ENCODE results near the gene IFNL3. TPM values are rescaled to one million over a fixed set of nuclear protein-coding genes. Genes with fewer than 3 reads are reported as not detected.

Gene IFNL3
- total RNA-seq, 1 donor from 2014 or later, result not detected

- H3K27me3 Mint-ChIP-seq (ENCODE audit: unreplicated experiment), result peaks cover 5% of the 10 kb centered on the region
- no peak within 1 kb of the TSS for H3K27ac Mint-ChIP-seq (ENCODE audit: unreplicated experiment)
- no peak within 1 kb of the TSS for H3K4me3 Mint-ChIP-seq (ENCODE audit: unreplicated experiment)
Measured at GRCh38 chr19:39203372-39204341, 41.1 kb downstream of the IFNL3 start, which contains the start of gene SYCN. SYCN (minus strand) TSS chr19:39204263; CDS start chr19:39204254, 9 bp downstream.

DNA sequence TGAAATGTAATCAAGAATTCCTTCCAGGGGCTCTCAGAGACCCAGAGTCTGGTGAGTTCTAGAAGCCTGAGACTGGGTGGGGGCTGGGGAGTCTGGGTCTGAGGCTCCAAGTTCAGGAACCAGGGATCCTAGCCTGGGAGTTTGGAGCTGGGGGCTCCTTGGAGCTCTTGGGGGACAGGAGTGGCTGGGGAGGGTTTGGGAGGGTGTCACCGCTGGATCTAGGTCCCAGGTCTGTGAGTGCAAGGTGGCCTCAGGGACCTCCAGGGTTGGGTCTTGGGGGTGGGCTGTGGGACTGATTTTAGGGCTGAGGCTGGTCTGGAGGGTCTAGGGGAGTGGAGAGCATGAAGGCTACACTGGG lies 41.8 kb downstream of the IFNL3 start:
- Mint-ChIP-seq H3K27ac (ENCODE audit: unreplicated experiment) (no peak overlapping the region), H3K4me1 (ENCODE audit: low read depth, unreplicated experiment) (peaks cover 11% of the 10 kb centered on the region), H3K27me3 (ENCODE audit: unreplicated experiment) (peaks cover 7% of the 10 kb centered on the region), H3K9me3 (ENCODE audit: unreplicated experiment) (no peaks in the 10 kb centered on the region), H3K36me3 (ENCODE audit: unreplicated experiment) (no peaks in the 10 kb centered on the region), H3K4me3 (ENCODE audit: unreplicated experiment) (no peak overlapping the region)
- no peak for TF ChIP-seq CTCF (IDR thresholded peaks at IDR 0.05; ENCODE audit: partially characterized antibody, unreplicated experiment)
- DNase-seq, result no peak

More at GRCh38 chr19:39203372-39204341, 41.1 kb downstream of the IFNL3 start, which contains the start of gene SYCN:
- H3K36me3 Mint-ChIP-seq (ENCODE audit: unreplicated experiment), result no peaks in the 10 kb centered on the region
- H3K4me1 Mint-ChIP-seq (ENCODE audit: low read depth, unreplicated experiment), result peaks cover 11% of the 10 kb centered on the region
- TF ChIP-seq CTCF (IDR thresholded peaks at IDR 0.05; ENCODE audit: partially characterized antibody, unreplicated experiment), result no peak
- H3K9me3 Mint-ChIP-seq (ENCODE audit: unreplicated experiment), result no peaks in the 10 kb centered on the region
- DNase-seq, result no peak

DNA sequence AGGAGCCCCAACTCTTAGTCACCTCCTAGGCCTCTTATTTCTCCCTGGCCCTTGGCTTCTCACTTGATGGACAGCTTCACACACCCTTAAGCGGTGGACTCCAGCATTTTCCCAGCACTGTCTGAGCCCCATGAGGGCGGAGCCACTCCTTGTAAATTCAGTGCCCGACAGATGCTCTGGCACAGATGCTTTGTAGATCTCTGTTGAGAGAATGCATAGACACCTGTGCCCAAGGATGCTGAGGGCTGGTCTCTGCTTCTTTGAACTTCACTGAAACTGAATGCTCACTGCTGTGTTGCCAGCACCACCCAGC lies 44.0 kb downstream of the IFNL3 start:
- Mint-ChIP-seq H3K27ac (ENCODE audit: unreplicated experiment) (no peak overlapping the region), H3K4me1 (ENCODE audit: low read depth, unreplicated experiment) (peaks cover 13% of the 10 kb centered on the region), H3K9me3 (ENCODE audit: unreplicated experiment) (peaks cover 6% of the 10 kb centered on the region), H3K4me3 (ENCODE audit: unreplicated experiment) (no peak overlapping the region), H3K36me3 (ENCODE audit: unreplicated experiment) (no peaks in the 10 kb centered on the region), H3K27me3 (ENCODE audit: unreplicated experiment) (peaks cover 13% of the 10 kb centered on the region)
- DNase-seq, result no peak
- TF ChIP-seq CTCF (IDR thresholded peaks at IDR 0.05; ENCODE audit: partially characterized antibody, unreplicated experiment), result no peak

DNA sequence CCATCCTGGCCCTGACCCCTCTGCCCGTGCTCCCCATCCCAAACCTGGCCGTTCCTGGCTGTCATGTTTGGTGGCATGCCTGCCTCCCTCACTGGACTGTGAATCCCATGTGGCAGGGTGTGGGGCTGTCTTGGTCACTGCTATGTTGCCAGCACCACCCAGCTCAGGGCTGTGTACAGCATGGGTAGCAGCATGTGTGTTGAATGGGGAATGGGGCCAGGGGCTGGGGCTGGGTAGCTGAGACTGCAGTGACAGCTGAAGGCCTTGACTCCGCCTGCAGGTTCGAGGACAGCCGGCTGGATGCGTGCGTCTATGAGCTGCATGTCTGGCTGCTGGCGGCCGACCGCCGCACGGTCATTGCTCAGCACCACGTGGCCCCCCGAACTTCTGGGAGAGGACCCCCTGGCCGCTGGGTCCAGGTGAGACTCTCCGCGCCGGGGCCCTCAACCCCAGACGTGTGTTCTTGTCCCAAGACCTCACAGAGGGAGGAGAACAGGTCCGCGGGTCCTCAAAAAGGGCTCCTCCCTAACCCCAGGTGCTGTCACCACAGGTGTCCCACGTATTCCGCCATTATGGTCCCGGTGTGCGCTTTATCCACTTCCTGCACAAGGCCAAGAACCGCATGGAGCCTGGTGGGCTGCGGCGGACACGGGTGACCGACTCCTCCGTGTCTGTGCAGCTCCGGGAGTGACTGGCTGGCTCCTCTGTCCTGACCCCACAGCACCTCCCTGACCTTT lies 44.6 kb downstream of the IFNL3 start:
- Mint-ChIP-seq H3K4me3 (ENCODE audit: unreplicated experiment) (no peak overlapping the region), H3K9me3 (ENCODE audit: unreplicated experiment) (peaks cover 9% of the 10 kb centered on the region)

More for the DNA sequence above, 44.6 kb downstream of the IFNL3 start:
- Mint-ChIP-seq H3K36me3 (ENCODE audit: unreplicated experiment) (no peaks in the 10 kb centered on the region), H3K27me3 (ENCODE audit: unreplicated experiment) (peaks cover 13% of the 10 kb centered on the region), H3K4me1 (ENCODE audit: low read depth, unreplicated experiment) (peaks cover 13% of the 10 kb centered on the region), H3K27ac (ENCODE audit: unreplicated experiment) (no peak overlapping the region)
- no peak for DNase-seq
- no peak for TF ChIP-seq CTCF (IDR thresholded peaks at IDR 0.05; ENCODE audit: partially characterized antibody, unreplicated experiment)

All from glutamatergic neuron (in vitro differentiated cells).